GM12874 (cell line): ENCODE results near the gene PEX6.

Source experiments
- CTCF ChIP-seq: IDR thresholded peaks from 2 replicates; pipeline ENCODE4 v1.5.1; 2011; ENCODE audit warnings: low read depth, mild to moderate bottlenecking, control low read depth, low read length, moderate library complexity; ENCODE audit not compliant: insufficient read depth

The PEX6 gene

GRCh38 chr6:43009124-43009523 is 30.1 kb upstream of the PEX6 start:
- TF ChIP-seq CTCF: peak; percentile 51; the same call in 1 of the 2 replicates

DNA sequence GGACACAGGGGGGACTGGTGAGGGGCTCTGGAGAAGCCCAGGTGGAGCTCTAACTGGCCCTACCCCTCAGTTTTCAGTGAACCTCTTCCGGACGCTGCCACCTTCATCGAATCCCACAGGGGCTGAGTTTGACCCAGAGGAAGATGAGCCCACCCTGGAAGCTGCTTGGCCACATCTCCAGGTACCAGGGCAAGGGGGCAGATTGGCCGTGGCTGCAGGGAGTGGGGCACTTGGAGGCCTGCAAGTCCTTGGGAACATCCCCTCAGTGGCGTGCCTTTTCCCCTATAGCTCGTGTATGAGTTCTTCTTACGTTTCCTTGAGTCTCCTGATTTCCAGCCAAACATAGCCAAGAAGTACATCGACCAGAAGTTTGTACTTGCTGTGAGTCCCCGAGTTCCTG is 28.1 kb upstream of the PEX6 start:
- no peak for TF ChIP-seq CTCF

- no peak for TF ChIP-seq CTCF
Observed at GRCh38 chr6:43006251-43006650, 27.3 kb upstream of the PEX6 start.

DNA sequence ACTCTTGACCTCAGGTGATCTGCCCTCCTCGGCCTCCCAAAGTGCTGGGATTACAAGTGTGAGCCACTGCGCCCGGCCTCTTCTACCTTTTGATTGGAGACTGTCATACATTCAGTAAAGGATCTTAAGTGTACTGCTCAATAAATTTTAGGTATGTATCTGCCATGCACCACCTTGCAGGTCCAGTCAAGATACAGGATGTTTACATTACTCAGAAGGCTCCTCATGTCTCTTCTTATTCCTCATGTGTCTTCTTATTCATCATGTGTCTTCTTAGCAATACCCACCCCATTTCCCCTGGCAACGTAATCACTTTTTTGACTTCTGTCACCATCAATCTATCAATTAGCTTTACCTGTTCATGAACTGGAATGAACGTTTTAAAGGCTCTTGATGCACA is 26.9 kb upstream of the PEX6 start:
- TF ChIP-seq CTCF: no peak

- TF ChIP-seq CTCF: no peak
Observed at GRCh38 chr6:43001843-43002242, 22.9 kb upstream of the PEX6 start.

- no peak for TF ChIP-seq CTCF
Observed at GRCh38 chr6:42996513-42996912, 17.5 kb upstream of the PEX6 start.

- TF ChIP-seq CTCF: no peak
Observed at GRCh38 chr6:42993445-42993844, 14.5 kb upstream of the PEX6 start.

GRCh38 chr6:42989923-42990322 is 10.9 kb upstream of the PEX6 start:
- no peak for TF ChIP-seq CTCF
